Adrenal gland (tissue), 12 donors: Measurements from ENCODE around the gene SORCS3. TPM values are rescaled to one million over a fixed set of nuclear protein-coding genes. Genes with fewer than 3 reads are reported as not detected.

ENCODE experiments used
- DNase-seq, 7 donors: peaks; one replicate each; pipeline ENCODE4 v3.0.0-alpha.2; 2019 to 2020
- H3K27ac ChIP-seq, 5 donors: fragments of 200-600 bp; sonication (generic) in 4 of 5; 1 replicate in 3 of 5; 2 replicates in 2 of 5; pipeline versions ENCODE4 v1.5.1 to v1.8.0; 2016 to 2020; ENCODE audit warnings: mild to moderate bottlenecking in 1 of 5
- H3K27me3 ChIP-seq: fragments of 200-600 bp; 2 replicates; pipeline ENCODE4 v1.8.0; 2021
- H3K36me3 ChIP-seq, 2 donors: fragments of 200-600 bp; replicated peaks in 1 of 2; 1 replicate in 1 of 2; 2 replicates in 1 of 2; pipeline versions ENCODE4 v1.5.1 to v1.8.0; 2018 to 2022
- H3K4me1 ChIP-seq, 2 donors: fragments of 200-600 bp; replicated peaks in 1 of 2; 1 replicate in 1 of 2; 2 replicates in 1 of 2; pipeline versions ENCODE4 v1.5.1 to v1.8.0; 2018 to 2021
- H3K4me3 ChIP-seq, 4 donors: fragments of 200-600 bp; sonication (generic) in 3 of 4; one replicate each; pipeline ENCODE4 v1.5.1; 2016 to 2018
- H3K9me3 ChIP-seq, 3 donors: fragments of 200-600 bp; sonication (generic) in 1 of 3; replicated peaks in 1 of 3; 1 replicate in 2 of 3; 2 replicates in 1 of 3; pipeline versions ENCODE4 v1.5.1 to v1.8.0; 2016 to 2021
- POLR2A ChIP-seq, 2 donors: fragments of 450-650 bp; IDR thresholded peaks; one replicate each; pipeline ENCODE4 v1.6.1; 2017; ENCODE audit warnings: antibody characterized with exemption in 2 of 2, mild to moderate bottlenecking in 2 of 2, moderate library complexity in 1 of 2
- WGBS, 4 donors: extraction: QIAGEN DNeasy Blood & Tissue Kit in 2 of 4; methylation state at CpG; one replicate each; pipeline versions ENCODE4 v1.1.5 to v1.1.7; 2013 to 2017; 5-methylcytosine and 5-hydroxymethylcytosine counted together
- intact Hi-C, 2 donors: fragments of 100-400 bp; cut with DNase I; formaldehyde crosslinking; loops; one replicate each; pipeline versions ENCODE4 v1.14.1 to v1.15.0; 2022 to 2023
- polyA plus RNA-seq, 3 donors: library from polyadenylated mRNA; stranded (reverse); fragments of 200-250 nt in 2 of 3; fragments of 350-450 nt in 1 of 3; fragmentation: Illumina TruSeq in 1 of 3; extraction: RNeasy Lipid Tissue Mini Kit (QIAGEN cat#74804) in 1 of 3; gene quantifications; one replicate each; pipeline ENCODE4 v1.2.3, GENCODE V29; 2013 to 2014
- total RNA-seq, 9 donors: library from RNA; depleted of rRNA in 4 of 9; stranded (reverse); fragments of >200 nt in 4 of 9; fragments of 120-200 nt in 1 of 9; fragmentation: NEBNext Ultra II Directional in 1 of 9; extraction: Animal tissue kit (Norgen Biotek cat#: 25700) in 1 of 9; gene quantifications; one replicate each; pipeline versions ENCODE4 v1.1.0 to v1.2.4, GENCODE V29; 2013 to 2023
- TF ChIP-seq, protein P1 (sequence below), 6 experiments: fragments of 450-650 bp in 4 of 6; fragments of 200-600 bp in 2 of 6; sonication (generic) in 1 of 6; IDR thresholded peaks; 1 replicate in 5 of 6; 2 replicates in 1 of 6; pipeline versions ENCODE4 v1.5.1 to v1.8.0; 2016 to 2021; ENCODE audit warnings: antibody characterized with exemption in 6 of 6, mild to moderate bottlenecking in 2 of 6, moderate library complexity in 1 of 6
- donor health status: healthy with polysubstance abuse.
- donor health status: Bipolar disorder and iron deficiency.
- donor health status: DM: yes; HTN: yes; CAD: no.
- donor health status: DM: no; HTN: no; CAD: no.
- donor health status: DM: no; HTN: no; CAD: no.
- donor health status: DM: yes; HTN: yes; CAD: no.

SORCS3 gene
- total and polyA plus RNA-seq, 12 donors = 0.22 to 3.4 (median 1.2) TPM; not detected in 2

DNA sequence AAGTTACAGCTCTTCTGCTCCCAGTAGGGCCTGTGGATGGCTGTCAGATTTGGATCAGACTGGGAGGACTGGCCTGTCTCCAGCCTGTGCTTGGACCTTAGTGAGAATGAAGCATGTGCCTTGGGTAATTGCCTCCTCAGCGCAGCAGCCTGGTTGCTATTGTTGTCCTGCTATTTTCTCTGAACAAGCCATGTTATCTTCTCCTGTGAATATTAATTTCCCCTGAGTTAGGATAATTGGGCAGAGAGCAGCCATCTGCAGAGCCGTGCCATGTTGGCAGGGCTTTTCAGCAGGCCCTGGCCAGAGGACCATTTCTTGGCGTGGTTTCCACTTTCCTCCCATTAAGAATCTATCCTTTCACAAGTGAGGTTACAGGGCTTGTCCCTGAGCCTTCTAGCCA lies 497.3 kb downstream of the SORCS3 start:
- no peak overlapping the region for H3K27ac ChIP-seq
- DNase-seq = no peak
- H3K4me1 ChIP-seq = no peaks in the 10 kb centered on the region
- no peaks in the 10 kb centered on the region for H3K27me3 ChIP-seq
- intact Hi-C loops = no loop called here
- WGBS, 4 donors = 71 to 84% (median 78%) methylated on average over 3 of the region's 3 CpGs
- H3K36me3 ChIP-seq = no peaks in the 10 kb centered on the region
- H3K9me3 ChIP-seq = no peaks in the 10 kb centered on the region
- TF ChIP-seq, protein P1, sequence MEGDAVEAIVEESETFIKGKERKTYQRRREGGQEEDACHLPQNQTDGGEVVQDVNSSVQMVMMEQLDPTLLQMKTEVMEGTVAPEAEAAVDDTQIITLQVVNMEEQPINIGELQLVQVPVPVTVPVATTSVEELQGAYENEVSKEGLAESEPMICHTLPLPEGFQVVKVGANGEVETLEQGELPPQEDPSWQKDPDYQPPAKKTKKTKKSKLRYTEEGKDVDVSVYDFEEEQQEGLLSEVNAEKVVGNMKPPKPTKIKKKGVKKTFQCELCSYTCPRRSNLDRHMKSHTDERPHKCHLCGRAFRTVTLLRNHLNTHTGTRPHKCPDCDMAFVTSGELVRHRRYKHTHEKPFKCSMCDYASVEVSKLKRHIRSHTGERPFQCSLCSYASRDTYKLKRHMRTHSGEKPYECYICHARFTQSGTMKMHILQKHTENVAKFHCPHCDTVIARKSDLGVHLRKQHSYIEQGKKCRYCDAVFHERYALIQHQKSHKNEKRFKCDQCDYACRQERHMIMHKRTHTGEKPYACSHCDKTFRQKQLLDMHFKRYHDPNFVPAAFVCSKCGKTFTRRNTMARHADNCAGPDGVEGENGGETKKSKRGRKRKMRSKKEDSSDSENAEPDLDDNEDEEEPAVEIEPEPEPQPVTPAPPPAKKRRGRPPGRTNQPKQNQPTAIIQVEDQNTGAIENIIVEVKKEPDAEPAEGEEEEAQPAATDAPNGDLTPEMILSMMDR (IDR thresholded peaks at IDR 0.05) = no peak
- no peak overlapping the region for H3K4me3 ChIP-seq

DNA sequence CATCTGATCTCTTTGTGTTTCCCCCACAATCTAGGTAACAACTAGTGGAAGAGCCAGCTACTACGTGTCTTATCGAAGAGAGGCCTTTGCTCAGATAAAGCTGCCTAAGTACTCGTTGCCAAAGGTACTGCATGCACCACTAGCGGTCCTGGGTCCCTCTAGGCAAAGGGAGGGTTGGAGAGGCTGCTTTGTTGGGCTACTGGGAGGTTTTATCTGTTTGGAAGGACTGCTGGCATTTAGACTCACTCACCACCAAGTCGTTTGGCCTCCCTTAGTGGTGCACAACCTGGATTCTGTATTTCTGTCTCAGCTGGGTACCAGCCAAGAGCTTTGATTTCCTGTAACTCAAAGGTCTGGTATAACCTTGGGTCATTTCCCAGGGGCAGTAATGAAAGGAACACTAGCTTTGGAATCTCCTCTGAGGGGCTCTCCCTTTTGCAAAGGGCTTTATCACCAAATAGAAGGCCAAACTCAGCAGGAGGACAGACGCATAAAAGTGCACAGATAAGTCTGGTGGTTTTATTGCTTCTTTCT lies 498.3 kb downstream of the SORCS3 start:
- intact Hi-C loops = no loop called here
- no peaks in the 10 kb centered on the region for H3K9me3 ChIP-seq
- H3K27me3 ChIP-seq = no peaks in the 10 kb centered on the region
- H3K4me1 ChIP-seq = no peaks in the 10 kb centered on the region
- no peaks in the 10 kb centered on the region for H3K36me3 ChIP-seq
- no peak for TF ChIP-seq POLR2A (IDR thresholded peaks at IDR 0.05)
- TF ChIP-seq, protein P1 (IDR thresholded peaks at IDR 0.05) = no peak
- no peak overlapping the region for H3K27ac ChIP-seq
- WGBS, 4 donors = 63 to 67% (median 64%) methylated on average over 5 to 6 of the region's 6 CpGs
- DNase-seq = no peak
- H3K4me3 ChIP-seq = no peak overlapping the region

GRCh38 chr10:105140600-105140999 lies 499.5 kb downstream of the SORCS3 start:
- no peaks in the 10 kb centered on the region for H3K27me3 ChIP-seq
- H3K4me3 ChIP-seq = no peak overlapping the region
- DNase-seq = no peak
- TF ChIP-seq, protein P1 (IDR thresholded peaks at IDR 0.05) = no peak
- no peak for TF ChIP-seq POLR2A (IDR thresholded peaks at IDR 0.05)
- no peaks in the 10 kb centered on the region for H3K4me1 ChIP-seq
- intact Hi-C loops = no loop called here
- no peaks in the 10 kb centered on the region for H3K9me3 ChIP-seq
- WGBS, 4 donors = 68 to 84% (median 76%) methylated on average over 3 of the region's 3 CpGs
- H3K36me3 ChIP-seq = no peaks in the 10 kb centered on the region
- H3K27ac ChIP-seq = no peak overlapping the region

DNA sequence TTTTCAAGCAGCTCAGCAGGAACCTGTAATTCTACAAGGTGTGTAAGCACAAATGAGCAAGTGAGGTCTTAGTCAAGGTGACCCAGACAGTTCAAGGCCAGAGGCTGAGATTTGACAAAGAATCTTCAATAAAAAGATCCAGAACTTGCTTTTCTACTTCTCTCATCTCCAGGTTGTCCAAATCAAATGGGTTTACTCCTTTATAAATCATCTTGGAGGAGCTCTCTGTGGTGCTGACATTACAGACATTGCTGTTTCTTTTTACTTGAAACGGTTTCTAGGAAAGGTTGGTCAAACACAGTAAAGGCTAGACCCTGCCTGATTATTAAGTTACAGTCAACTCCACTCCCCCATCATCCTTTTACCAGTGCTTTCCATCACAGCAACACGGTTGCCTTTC lies 504.6 kb downstream of the SORCS3 start:
- intact Hi-C loops = no loop called here
- peaks cover 0 to 2% of the 10 kb centered on the region in 2 donors for H3K4me1 ChIP-seq

More for the DNA sequence above, 504.6 kb downstream of the SORCS3 start:
- H3K27me3 ChIP-seq = no peaks in the 10 kb centered on the region
- H3K9me3 ChIP-seq = no peaks in the 10 kb centered on the region
- 30 to 38% (median 36%) methylated on average over 2 of the region's 2 CpGs for WGBS, 4 donors
- H3K27ac ChIP-seq = no peak overlapping the region
- no peak for DNase-seq
- no peaks in the 10 kb centered on the region for H3K36me3 ChIP-seq
- no peak for TF ChIP-seq POLR2A (IDR thresholded peaks at IDR 0.05)
- TF ChIP-seq, protein P1 (IDR thresholded peaks at IDR 0.05) = no peak
- H3K4me3 ChIP-seq = no peak overlapping the region
